GM21390 (cell line): ENCODE measurements around the gene HIC2.
A peak's percentile ranks its signal among the peaks of the same experiment; 100 is the strongest.
"Not testable (repeated sequence)": the region's sequence is repeated elsewhere in the genome, so short reads cannot be mapped to it uniquely, and the experiment has no call there.

ENCODE experiments used
- ATAC-seq: cut with Tn5 transposase; IDR thresholded peaks from one replicate; pipeline ENCODE4 v1.9.1; 2021; ENCODE audit not compliant: unreplicated experiment

HIC2 gene

GRCh38 chr22:21449531-21450319 is 32.6 kb downstream of the HIC2 start:
- no peak for ATAC-seq

DNA sequence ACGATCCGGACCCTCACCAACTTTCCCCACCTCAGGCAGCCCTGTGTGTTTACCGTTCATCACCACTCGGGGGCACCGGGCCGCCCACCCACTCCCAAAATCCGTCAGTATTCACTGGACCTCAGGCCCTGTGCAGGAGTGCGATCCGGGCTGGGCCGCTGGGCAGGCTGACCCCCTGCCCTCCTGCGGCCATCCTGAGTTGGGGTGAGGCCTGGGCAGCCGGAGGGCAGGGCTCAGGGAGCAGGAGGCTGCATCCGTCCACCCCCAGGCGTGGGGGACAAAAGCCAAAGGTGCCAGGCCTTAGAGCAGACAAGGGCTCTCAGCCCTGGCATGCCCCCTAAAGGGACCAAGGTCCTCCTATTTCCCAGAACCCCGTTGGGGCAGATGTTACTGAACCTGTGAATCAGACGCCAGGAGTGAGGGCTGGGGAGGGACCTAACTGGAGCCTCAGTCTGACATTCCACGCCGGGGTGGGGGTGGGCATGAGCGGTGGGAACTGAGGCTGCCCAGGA is 33.2 kb downstream of the HIC2 start:
- no peak for ATAC-seq

DNA sequence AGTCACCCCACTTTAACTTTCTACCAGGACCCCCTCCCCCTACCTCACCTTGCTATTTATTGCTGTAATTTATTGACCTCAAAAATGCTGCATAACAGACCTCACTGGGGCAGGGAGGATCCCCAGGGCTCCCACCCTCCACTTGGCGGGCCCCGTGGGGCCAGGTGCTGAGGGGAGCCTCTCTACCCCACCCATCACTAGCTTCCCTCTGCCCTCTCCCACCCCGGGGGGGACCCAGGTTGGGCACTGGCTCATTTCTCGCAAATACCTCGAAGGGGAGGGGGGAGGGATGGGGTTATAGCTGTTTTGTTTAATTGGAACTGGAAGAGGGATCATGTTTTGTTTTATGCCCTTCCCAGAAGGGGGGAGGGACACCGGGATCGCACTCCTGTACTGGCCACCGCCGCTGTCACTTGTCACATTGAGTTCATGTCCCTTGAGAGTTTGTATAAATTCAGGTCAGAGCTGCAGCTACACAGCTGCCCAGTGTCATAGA is 33.7 kb downstream of the HIC2 start:
- no peak for ATAC-seq

GRCh38 chr22:21451545-21452520 is 34.7 kb downstream of the HIC2 start:
- ATAC-seq: no peak

- not testable (repeated sequence) for ATAC-seq
Observed at GRCh38 chr22:21452666-21453065, 35.5 kb downstream of the HIC2 start.

GRCh38 chr22:21454998-21455333 is 37.8 kb downstream of the HIC2 start:
- ATAC-seq: not testable (repeated sequence)

- no peak for ATAC-seq
Observed at GRCh38 chr22:21455334-21456089, 38.3 kb downstream of the HIC2 start.

DNA sequence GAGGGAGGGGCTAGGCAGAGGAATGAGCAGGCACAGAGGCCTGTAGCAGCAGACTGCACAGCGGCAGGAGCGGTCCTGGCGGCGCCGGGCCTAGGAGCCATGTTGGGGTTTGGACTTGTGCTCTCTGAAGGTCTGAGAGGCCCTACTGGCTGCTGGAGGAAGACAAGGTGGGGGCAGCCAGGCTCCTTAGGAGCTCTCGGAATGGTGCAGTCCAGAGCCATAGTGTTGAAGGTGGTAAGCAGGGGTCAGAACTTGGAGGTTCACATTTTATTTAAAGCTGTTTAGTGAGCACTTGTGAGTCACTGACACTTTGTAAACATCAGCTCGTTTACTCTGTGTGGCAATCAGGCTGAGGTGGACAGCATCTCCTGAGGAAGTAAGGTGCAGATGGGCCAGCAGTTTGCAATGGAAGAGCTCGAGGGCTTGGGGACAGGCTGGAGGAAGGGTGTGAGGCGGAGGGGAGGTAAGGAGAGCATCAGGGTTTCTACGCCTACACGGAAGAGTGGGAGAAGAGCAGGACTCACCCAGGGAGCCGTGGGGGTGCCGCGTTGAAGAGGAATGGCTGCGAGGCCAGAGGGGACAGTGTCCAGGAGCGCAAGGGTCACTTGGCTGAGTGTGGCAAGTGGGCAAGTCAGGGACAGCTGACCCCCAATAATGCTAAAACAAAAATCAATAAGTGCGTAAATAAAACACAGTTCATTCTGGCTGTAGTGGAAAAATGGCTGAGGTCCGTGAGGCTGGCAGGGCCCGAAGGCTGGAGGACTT is 40.0 kb downstream of the HIC2 start:
- ATAC-seq: no peak

DNA sequence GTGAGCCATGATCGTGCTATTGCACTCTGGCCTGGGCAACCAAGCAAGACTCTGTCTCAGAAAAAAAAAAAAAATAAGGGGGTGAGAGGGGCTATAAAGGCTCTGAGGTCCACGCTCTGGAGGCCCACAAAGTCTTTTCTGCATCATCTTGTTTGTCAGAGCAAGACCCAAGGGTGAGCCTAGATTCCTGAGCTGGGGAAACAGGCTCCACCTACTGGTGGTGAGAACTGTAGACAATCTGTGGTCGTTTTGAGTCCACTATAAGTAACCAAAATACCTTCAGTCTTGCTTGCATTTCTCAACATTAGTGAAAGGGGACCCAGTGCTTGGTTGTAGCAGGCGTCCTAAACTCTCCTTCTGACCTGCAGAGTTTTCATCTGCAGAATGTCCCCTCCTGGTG is 45.5 kb downstream of the HIC2 start:
- ATAC-seq: not testable (repeated sequence)

- ATAC-seq: not testable (repeated sequence)
Observed at GRCh38 chr22:21467337-21468193, 50.4 kb downstream of the HIC2 start, which contains the start of gene TMEM191C. TMEM191C (plus strand) TSS chr22:21467387; CDS start chr22:21467460, 73 bp downstream.

- peak; percentile 74 for ATAC-seq
Observed at GRCh38 chr22:21468194-21469096, 51.3 kb downstream of the HIC2 start.

DNA sequence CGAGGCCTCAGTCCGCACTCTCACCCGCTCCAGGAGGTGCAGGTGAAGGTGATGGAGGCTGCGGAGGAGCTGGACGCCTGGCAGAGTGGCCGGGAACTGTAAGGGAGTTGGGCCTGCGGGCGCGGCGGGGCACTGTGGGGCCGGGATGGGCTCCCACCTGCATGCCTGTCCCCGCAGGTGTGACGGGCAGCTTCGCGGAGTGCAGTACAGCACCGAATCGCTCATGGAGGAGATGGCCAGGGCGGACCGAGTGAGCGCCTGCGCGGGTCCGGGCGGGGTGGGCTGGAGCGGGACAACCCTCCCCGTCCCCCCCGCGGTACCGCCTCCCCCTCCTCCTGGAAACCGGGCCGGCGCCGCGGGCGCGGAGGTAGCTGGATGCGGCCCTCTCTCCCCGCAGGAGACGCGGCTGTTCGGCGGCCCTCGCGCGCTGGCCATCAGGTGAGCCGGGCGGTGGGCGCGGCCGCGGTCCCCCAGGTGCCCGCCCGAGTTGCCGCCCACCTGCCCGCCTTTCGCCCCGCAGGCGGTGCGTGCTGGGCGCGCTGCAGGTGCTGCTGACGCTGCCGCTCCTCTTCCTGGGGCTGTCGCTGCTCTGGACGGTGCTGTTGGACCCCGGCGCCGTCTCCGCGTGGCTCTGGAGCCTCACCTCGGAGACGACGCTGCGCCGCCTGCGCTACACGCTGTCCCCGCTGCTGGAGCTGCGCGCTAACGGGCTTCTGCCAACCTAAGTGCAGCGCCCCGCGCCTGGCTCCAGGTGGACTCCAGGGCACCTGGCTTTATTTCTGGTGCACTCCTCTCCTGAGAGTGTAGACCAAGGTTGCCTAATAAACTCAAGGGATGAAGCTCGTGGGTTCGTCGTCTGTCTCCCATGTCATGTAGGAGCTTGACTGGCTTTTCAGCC is 52.2 kb downstream of the HIC2 start:
- not testable (repeated sequence) for ATAC-seq

- not testable (repeated sequence) for ATAC-seq
Observed at GRCh38 chr22:21472984-21473383, 55.8 kb downstream of the HIC2 start.

DNA sequence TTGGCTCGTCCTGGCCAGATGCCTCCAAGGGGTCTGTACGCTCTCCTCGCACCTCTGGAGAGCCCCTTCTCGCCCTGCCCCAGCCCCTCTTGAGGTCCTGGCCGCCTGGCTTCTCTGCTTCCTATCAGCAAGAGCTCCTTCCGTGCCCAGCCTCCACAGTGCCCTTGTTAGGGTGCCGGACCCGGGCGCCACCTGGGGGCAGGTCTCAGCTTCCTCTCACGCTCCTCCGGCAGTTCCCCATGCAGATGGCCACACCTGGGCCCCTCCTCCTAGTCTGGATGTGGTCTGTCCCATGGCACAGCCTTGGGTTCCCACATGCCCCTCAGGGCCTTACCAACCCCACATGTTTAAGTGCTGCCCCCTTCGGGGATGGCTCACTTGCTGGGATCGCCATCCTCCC is 56.5 kb downstream of the HIC2 start:
- ATAC-seq: not testable (repeated sequence)

- not testable (repeated sequence) for ATAC-seq
Observed at GRCh38 chr22:21484039-21484438, 66.9 kb downstream of the HIC2 start.

DNA sequence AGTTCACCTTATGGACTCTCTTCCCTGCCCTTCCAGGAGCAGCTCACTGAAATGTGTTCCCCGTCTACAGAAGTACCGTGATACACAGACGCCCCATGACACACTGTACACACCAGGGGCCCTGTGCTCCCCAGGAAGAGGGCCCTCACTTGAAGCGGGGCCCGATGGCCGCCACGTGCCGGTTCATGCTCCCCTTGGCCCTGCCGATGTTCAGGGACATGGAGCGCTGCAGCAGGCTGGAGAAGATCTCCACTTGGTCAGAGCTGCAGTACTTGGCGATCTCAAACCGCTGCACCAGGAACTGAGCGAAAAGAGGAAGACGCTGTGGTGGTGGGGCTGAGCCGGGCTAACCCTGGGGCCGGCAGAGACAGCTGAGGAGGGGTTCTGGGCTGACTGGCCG is 70.6 kb downstream of the HIC2 start:
- not testable (repeated sequence) for ATAC-seq

- not testable (repeated sequence) for ATAC-seq
Observed at GRCh38 chr22:21489149-21489680, 72.0 kb downstream of the HIC2 start.
